Measurements from ENCODE around the gene NELL1.

The NELL1 gene

GRCh38 chr11:21105196-21105917 lies 436.0 kb downstream of the NELL1 start:
- TF ChIP-seq EZH2phosphoT487 (IDR thresholded peaks at IDR 0.05; ENCODE audit: borderline replicate concordance, low read length) (no peak), CTCF (IDR thresholded peaks at IDR 0.05; ENCODE audit: low read depth, low read length, poor library complexity, severe bottlenecking) (no peak)
- Histone ChIP-seq H3K4me1 (ENCODE audit: control insufficient read depth, low read length) (no peaks in the 10 kb centered on the region), H4K20me1 (ENCODE audit: control insufficient read depth, insufficient read depth, low read depth, low read length) (no peaks in the 10 kb centered on the region), H3K36me3 (ENCODE audit: control insufficient read depth, low read length) (no peaks in the 10 kb centered on the region), H3K4me2 (ENCODE audit: low read length) (no peak overlapping the region), H3F3A (ENCODE audit: control insufficient read depth, insufficient read depth) (no peaks in the 10 kb centered on the region), H3K79me2 (ENCODE audit: control insufficient read depth, low read length) (no peaks in the 10 kb centered on the region), H3K9me2 (replicated peaks; ENCODE audit: control insufficient read depth, low read length) (no peaks in the 10 kb centered on the region), H3K4me3 (ENCODE audit: low read length) (no peak overlapping the region), H3K27ac (ENCODE audit: low read depth, low read length) (no peak overlapping the region), H3K9me3 (ENCODE audit: control insufficient read depth, insufficient read depth, low read length) (no peaks in the 10 kb centered on the region), H3K27me3 (ENCODE audit: control insufficient read depth, low read length) (no peaks in the 10 kb centered on the region)

GRCh38 chr11:21109341-21109740 lies 440.0 kb downstream of the NELL1 start:
- Histone ChIP-seq H3K27ac (ENCODE audit: low read depth, low read length) (no peak overlapping the region), H3K79me2 (ENCODE audit: control insufficient read depth, low read length) (no peaks in the 10 kb centered on the region), H3K4me3 (ENCODE audit: low read length) (no peak overlapping the region), H3K27me3 (ENCODE audit: control insufficient read depth, low read length) (no peaks in the 10 kb centered on the region), H3K9me3 (ENCODE audit: control insufficient read depth, insufficient read depth, low read length) (no peaks in the 10 kb centered on the region), H3K4me1 (ENCODE audit: control insufficient read depth, low read length) (no peaks in the 10 kb centered on the region), H3F3A (ENCODE audit: control insufficient read depth, insufficient read depth) (no peaks in the 10 kb centered on the region), H4K20me1 (ENCODE audit: control insufficient read depth, insufficient read depth, low read depth, low read length) (no peaks in the 10 kb centered on the region), H3K9me2 (replicated peaks; ENCODE audit: control insufficient read depth, low read length) (no peaks in the 10 kb centered on the region), H3K4me2 (ENCODE audit: low read length) (no peak overlapping the region), H3K36me3 (ENCODE audit: control insufficient read depth, low read length) (no peaks in the 10 kb centered on the region)
- TF ChIP-seq EZH2phosphoT487 (IDR thresholded peaks at IDR 0.05; ENCODE audit: borderline replicate concordance, low read length) (no peak), CTCF (IDR thresholded peaks at IDR 0.05; ENCODE audit: low read depth, low read length, poor library complexity, severe bottlenecking) (no peak)

- no peaks in the 10 kb centered on the region for H3F3A ChIP-seq (ENCODE audit: control insufficient read depth, insufficient read depth)
- TF ChIP-seq EZH2phosphoT487 (IDR thresholded peaks at IDR 0.05; ENCODE audit: borderline replicate concordance, low read length) (no peak), CTCF (IDR thresholded peaks at IDR 0.05; ENCODE audit: low read depth, low read length, poor library complexity, severe bottlenecking) (no peak)
- H3K36me3 ChIP-seq (ENCODE audit: control insufficient read depth, low read length) = no peaks in the 10 kb centered on the region
- no peaks in the 10 kb centered on the region for H3K79me2 ChIP-seq (ENCODE audit: control insufficient read depth, low read length)
- H3K4me1 ChIP-seq (ENCODE audit: control insufficient read depth, low read length) = no peaks in the 10 kb centered on the region
- H3K27ac ChIP-seq (ENCODE audit: low read depth, low read length) = no peak overlapping the region
- H3K4me3 ChIP-seq (ENCODE audit: low read length) = no peak overlapping the region
- H4K20me1 ChIP-seq (ENCODE audit: control insufficient read depth, insufficient read depth, low read depth, low read length) = no peaks in the 10 kb centered on the region
- H3K27me3 ChIP-seq (ENCODE audit: control insufficient read depth, low read length) = no peaks in the 10 kb centered on the region
- H3K9me3 ChIP-seq (ENCODE audit: control insufficient read depth, insufficient read depth, low read length) = no peaks in the 10 kb centered on the region
- H3K4me2 ChIP-seq (ENCODE audit: low read length) = no peak overlapping the region
- no peaks in the 10 kb centered on the region for H3K9me2 ChIP-seq (replicated peaks; ENCODE audit: control insufficient read depth, low read length)
These were observed 441.0 kb downstream of the NELL1 start for GRCh38 chr11:21110415-21110814.
